NCI-H82 treated with DMSO at 0.1 percent for 48 hours (cell line): ENCODE results near the gene TAF13.
A peak's percentile ranks its signal among the peaks of the same experiment; 100 is the strongest.
"Not testable (repeated sequence)": the region's sequence is repeated elsewhere in the genome, so short reads cannot be mapped to it uniquely, and the experiment has no call there.

Source experiments
- DNase-seq: peaks from one replicate; lab custom pipeline; 2025; ENCODE audit not compliant: unreplicated experiment; lab: John Stamatoyannopoulos, UW

The TAF13 gene

GRCh38 chr1:109091839-109092193, 16.0 kb upstream of the TAF13 start:
- DNase-seq, result no peak

- peak; percentile 62 for DNase-seq
These were observed 15.5 kb upstream of the TAF13 start for GRCh38 chr1:109091078-109091838.

GRCh38 chr1:109090196-109091077, 14.6 kb upstream of the TAF13 start, which contains the start of gene TMEM167B:
TSS of gene TMEM167B (plus strand) at chr1:109090764. CDS start at chr1:109090873, 109 bp downstream.
- DNase-seq, result peak; percentile 89

GRCh38 chr1:109089242-109090015, 13.6 kb upstream of the TAF13 start:
- DNase-seq, result peak; percentile 79

GRCh38 chr1:109084563-109085517, 9.0 kb upstream of the TAF13 start:
- DNase-seq, result no peak

- no peak for DNase-seq
These were observed 8.1 kb upstream of the TAF13 start for GRCh38 chr1:109083923-109084322.

- no peak for DNase-seq
These were observed 7.7 kb upstream of the TAF13 start for GRCh38 chr1:109083501-109083900.

- DNase-seq, result no peak
These were observed 4.8 kb upstream of the TAF13 start for GRCh38 chr1:109080441-109081082.

- DNase-seq, result no peak
These were observed 3.4 kb upstream of the TAF13 start for GRCh38 chr1:109079240-109079622.

GRCh38 chr1:109078317-109078716, 2.5 kb upstream of the TAF13 start:
- no peak for DNase-seq

- no peak for DNase-seq
These were observed 6.5 kb downstream of the TAF13 start for GRCh38 chr1:109069294-109069693.

- no peak for DNase-seq
These were observed 7.9 kb downstream of the TAF13 start for GRCh38 chr1:109067883-109068282.

- no peak for DNase-seq
These were observed 10.7 kb downstream of the TAF13 start for GRCh38 chr1:109065137-109065536.

GRCh38 chr1:109061183-109061582, 14.6 kb downstream of the TAF13 start:
- DNase-seq, result no peak

GRCh38 chr1:109060707-109061106, 15.1 kb downstream of the TAF13 start:
- DNase-seq, result no peak

GRCh38 chr1:109059026-109059425, 16.8 kb downstream of the TAF13 start:
- no peak for DNase-seq

- no peak for DNase-seq
These were observed 19.7 kb downstream of the TAF13 start for GRCh38 chr1:109056064-109056463.

GRCh38 chr1:109052145-109052544, 23.7 kb downstream of the TAF13 start:
- DNase-seq, result not testable (repeated sequence)

GRCh38 chr1:109050228-109050995, 25.4 kb downstream of the TAF13 start:
- no peak for DNase-seq
